HG02943 (cell line): ENCODE data around the gene C1RL.
"Not testable (repeated sequence)": the region's sequence is repeated elsewhere in the genome, so short reads cannot be mapped to it uniquely, and the experiment has no call there.

Source experiments
- ATAC-seq: cut with Tn5 transposase; IDR thresholded peaks from one replicate; pipeline ENCODE4 v1.9.1; 2021; ENCODE audit warnings: mild to moderate bottlenecking, low read depth, moderate library complexity; ENCODE audit not compliant: unreplicated experiment

C1RL gene

DNA sequence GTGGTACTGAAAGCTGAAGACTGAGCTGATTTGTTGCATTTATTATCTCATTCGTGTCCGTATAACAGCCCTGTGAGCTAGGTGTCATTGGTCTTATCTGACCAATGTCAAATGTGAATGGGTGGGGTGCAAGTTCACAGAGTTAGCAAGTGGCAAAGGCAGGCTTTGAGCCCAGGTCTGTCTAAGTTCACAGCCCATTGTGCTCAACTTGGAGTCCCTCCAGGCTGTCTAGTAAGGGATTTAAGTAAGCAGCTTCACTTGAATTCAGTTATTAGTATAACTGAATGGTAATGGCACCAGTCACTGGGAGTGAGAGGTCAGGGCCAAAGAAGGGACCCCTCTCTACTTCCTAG, 40.0 kb downstream of the C1RL start:
- ATAC-seq = no peak

GRCh38 chr12:7068240-7068993, 40.6 kb downstream of the C1RL start:
- ATAC-seq = no peak

- ATAC-seq = no peak
These were observed 41.9 kb downstream of the C1RL start for GRCh38 chr12:7067096-7067495.

- ATAC-seq = no peak
These were observed 42.4 kb downstream of the C1RL start for GRCh38 chr12:7066596-7066995.

GRCh38 chr12:7065073-7065623, 43.9 kb downstream of the C1RL start:
- ATAC-seq = no peak

GRCh38 chr12:7064516-7064915, 44.5 kb downstream of the C1RL start:
- ATAC-seq = no peak

DNA sequence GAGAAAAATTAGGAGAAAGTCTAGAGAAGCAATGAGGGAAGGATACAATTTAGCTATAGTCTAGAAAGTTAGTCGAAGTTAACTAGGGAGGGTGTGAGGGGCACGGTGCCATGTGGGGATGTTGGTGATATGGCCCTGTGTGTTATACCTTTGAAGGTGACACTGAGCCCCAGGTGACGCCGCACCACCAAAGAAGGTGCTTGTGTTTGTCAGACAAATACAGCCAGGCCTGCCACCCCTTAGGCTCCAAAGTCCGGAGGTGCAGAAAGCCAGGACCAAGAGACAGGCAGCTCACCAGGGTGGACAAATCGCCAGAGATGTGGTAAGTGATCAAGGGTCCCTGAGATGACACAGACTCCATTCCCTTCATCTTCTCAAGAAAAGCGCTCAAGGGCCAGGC, 47.4 kb downstream of the C1RL start:
- no peak for ATAC-seq

GRCh38 chr12:7061138-7061537, 47.9 kb downstream of the C1RL start:
- ATAC-seq = no peak

DNA sequence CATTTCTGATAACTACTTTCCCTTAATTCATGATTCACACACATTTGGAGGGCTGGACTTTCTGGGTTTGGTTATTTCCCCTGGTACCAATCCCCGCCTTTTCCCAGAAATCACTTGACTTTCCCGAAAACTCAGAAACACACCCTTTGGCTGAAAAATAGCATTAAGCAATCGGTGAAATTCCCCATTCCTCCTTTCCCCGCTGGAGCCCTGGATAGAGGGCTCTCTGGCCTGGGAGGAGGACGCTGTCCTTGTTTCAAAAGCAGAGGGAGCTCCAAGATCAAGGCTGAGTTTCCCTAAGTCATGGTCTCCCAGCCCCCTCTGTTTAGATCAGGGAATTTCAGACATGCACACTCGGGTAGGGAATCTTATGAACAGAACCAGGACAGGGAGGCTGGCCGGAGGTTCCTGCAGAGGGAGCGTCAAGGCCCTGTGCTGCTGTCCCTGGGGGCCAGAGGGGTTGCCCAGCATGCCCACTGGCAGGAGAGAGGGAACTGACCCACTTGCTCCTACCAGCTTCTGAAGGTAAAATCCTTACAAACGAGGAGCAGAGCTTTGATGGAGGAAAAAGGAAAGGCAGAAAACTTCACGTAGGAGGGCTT, 48.6 kb downstream of the C1RL start, which contains the start of gene C1S:
C1S (plus strand) TSS at position 366 of the 602 bp plus-strand sequence. CDS start 1,195 bp downstream, outside the sequence.
- no peak for ATAC-seq

DNA sequence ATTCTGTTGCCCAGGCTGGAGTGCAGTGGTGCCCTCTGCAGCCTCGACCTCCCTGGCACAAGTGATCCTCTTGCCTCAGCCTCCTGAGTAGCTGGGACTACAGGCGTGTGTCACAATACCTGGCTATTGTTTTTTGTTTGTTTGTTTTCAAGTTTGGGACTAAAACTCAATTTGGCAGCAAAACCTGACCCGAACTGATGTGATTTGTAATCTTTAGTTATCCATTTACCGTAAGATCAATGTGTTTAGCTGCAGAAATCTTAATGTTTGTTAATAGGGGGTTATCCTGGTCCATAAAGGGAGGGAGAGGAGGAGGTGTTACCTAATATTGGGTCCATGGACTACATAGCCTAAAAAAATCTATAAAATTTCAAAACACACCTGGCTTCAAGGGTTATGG, 49.2 kb downstream of the C1RL start:
- ATAC-seq = no peak

DNA sequence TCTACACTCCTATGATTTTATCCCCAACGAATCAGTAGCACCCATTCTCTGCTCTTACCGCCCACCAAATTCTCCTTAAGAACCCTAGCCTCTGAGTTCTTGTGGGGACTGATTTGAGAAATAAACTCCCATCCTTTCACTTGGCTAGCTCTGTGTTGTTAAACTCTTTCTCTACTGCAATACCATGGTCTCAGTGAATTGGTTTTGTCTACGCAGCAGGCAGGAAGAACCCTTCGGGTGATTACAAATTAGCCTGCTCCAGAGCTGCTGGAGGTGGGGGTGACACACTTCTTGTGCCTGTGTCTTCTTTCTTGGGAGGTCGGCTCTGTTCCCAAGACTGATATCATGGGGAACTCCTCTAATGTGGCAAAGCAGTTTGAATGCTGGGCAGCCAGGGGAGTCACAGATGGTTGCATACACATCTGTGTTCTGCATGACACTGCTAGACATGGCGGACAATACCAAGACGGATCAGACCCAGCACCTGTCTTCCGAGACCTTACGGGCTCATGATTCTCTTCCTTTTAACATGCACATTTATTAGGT, 50.1 kb downstream of the C1RL start:
- no peak for ATAC-seq

- no peak for ATAC-seq
These were observed 50.7 kb downstream of the C1RL start for GRCh38 chr12:7058163-7058845.

GRCh38 chr12:7055736-7056135, 53.3 kb downstream of the C1RL start:
- ATAC-seq = not testable (repeated sequence)

DNA sequence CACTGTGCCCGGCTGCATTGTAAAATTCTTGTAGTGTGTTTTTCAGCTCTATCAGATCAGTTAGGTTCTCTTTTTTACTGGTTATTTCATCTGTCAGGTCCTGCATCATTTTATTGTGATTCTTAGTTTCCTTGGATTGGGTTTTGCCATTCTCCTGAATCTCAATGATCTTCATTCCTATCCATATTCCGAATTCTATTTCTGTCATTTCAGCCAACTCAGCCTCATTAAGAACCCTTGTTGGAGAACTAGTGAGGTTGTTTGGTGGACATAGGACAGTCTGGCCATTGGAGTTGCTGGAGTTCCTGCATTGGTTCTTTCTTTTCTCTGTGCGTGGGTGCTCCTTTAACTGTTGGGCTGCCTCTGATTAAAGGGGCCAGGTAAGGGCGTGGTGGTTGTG, 54.1 kb downstream of the C1RL start:
- ATAC-seq = no peak

DNA sequence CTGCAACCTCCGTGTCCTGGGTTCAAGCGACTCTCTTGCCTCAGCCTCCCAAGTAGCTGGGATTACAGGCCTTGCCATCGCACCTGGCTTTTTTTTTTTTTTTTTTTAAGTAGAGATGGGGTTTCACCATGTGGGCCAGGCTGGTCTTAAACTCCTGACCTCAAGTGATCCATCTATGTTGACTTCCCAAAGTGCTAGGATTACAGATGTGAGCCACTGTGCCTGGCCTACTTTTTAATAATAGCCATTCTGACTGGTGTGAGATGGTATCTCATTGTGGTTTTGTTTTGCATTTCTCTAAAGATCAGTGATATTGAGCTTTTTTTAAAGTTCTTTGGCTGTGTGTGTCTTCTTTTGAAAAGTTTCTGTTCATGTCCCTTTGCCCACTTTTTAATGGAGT, 59.0 kb downstream of the C1RL start:
- not testable (repeated sequence) for ATAC-seq

- not testable (repeated sequence) for ATAC-seq
These were observed 59.5 kb downstream of the C1RL start for GRCh38 chr12:7049445-7049951.

DNA sequence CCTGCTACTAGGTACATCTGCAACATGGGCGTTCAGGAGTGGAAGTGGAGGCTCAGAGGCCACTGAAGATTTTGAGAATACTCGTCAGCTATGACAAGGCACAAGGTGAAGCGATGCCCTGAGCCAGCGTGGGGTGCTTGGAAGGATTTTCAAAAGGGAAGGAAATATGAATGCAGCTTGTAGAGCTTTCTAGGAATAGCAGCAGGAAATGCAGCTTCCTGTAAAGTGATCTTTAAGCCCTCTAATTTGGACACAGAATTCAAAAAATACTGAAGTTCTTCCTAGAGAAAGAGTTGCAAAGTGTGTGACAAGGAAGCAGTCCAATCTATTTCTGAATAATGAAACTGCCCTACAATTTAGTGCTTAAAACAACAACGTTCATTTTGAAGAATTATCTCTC, 61.7 kb downstream of the C1RL start:
- no peak for ATAC-seq

DNA sequence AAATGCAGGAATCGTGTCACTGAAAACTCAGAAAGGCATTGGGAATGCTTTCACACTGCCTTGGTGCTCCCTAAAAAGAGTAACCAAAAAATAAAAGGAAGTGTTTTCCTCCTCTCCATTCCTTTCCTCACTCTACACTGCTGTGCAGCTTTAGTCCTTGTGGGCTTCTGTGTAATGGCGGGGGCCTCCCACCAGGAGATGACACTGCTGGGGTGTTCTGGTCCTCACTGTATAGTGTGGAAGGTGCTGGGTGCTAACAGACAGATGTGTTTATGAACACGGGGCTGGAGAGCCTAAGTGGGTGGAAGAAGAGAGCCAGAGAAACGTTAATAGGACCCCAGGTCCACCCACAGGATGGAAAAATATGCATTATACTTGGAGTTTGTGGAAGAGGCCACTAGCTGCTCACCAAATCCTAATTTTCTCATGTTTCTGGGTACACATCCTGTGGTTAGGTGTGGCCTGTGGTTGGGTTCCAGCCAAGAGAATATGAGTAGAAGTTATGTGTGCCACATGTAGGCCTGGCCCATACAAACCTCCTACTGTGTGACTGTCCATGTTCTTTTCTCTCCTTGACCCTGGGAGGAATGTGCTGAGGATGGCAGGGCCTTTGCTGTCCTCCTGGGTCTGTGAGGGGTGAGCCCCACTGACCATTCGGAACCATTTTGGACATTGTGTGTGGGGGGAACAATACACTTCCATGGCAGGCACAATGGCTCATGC, 62.5 kb downstream of the C1RL start:
- ATAC-seq = no peak

GRCh38 chr12:7045913-7046312, 63.1 kb downstream of the C1RL start:
- no peak for ATAC-seq
